HG03460 (cell line): ENCODE data around the gene SHF.
"Not testable (repeated sequence)": the region's sequence is repeated elsewhere in the genome, so short reads cannot be mapped to it uniquely, and the experiment has no call there.

Experiments
- ATAC-seq: cut with Tn5 transposase; IDR thresholded peaks from one replicate; pipeline ENCODE4 v1.9.1; 2021; ENCODE audit not compliant: unreplicated experiment

SHF gene

GRCh38 chr15:45148076-45149059 lies 39.4 kb downstream of the SHF start:
- no peak for ATAC-seq

DNA sequence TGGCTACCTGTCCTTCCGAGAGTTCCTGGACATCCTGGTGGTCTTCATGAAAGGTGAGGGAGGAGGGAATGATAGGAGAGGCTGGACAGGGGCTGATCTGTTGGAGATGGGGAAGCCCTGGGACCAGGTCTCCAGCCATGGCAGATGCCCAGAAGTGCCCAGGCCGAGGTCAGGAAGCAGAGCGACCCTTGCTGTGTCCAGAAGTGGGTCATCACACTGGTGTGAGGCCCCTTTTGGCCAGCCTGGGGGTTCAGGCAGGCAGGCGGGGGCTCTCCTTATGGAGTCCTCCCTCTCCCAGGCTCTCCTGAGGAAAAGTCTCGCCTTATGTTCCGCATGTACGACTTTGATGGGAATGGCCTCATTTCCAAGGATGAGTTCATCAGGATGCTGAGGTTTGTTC lies 40.2 kb downstream of the SHF start:
- ATAC-seq = no peak

DNA sequence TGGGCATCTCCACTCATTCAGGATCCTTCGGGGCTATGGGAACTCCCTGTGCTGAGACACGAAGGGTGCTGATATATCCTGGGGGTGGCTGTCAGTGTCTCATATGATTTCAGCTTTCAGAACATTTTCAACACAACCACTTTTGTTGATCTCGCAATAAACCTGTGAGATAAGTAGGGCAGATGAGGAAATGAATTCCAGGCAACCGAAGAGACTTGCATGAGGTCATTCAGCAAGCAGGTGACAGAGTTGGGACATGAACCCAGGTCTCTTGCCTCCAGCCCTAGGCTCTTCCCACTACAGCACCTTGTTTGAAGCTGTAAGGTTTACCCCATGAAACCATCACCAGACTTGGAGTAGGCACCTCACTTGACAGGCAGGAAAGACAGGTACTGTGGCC lies 41.4 kb downstream of the SHF start:
- no peak for ATAC-seq

DNA sequence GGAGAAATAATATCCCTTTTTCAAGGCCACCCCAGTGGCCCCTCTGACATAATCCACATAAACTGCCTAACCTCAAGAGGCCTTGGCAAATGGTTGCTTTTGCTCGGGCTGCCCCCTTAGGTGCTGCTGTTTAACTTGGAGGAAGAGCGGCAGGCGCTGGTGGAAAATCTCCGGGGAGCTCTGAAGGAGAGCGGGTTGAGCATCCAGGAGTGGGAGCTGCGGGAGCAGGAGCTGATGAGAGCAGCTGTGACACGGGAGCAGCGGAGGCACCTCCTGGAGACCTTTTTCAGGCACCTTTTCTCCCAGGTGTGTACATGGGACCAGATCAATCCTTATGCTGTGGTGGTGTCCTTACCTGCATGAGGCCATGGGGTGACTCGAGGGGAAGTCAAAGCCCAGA lies 43.0 kb downstream of the SHF start:
- no peak for ATAC-seq

- ATAC-seq = no peak
These were observed 43.8 kb downstream of the SHF start for GRCh38 chr15:45143946-45144345.

DNA sequence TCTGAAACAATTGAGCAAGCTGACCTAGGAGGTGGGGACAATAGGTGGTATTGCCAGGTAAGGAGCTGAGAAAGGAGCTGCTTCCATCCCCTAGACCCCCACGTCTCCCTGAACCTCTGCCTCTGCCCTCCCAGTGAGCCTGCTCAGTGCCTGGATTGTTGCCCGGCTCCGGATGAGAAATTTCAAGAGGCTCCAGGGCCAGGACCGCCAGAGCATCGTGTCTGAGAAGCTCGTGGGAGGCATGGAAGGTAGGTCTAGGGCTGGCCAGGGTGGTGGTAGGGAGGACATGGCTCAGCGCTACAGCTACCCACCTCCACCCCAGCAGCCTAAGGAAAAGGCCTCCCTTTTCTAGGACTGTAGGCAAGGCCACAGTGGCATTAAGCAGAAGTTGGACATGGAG lies 44.7 kb downstream of the SHF start:
- ATAC-seq = no peak

DNA sequence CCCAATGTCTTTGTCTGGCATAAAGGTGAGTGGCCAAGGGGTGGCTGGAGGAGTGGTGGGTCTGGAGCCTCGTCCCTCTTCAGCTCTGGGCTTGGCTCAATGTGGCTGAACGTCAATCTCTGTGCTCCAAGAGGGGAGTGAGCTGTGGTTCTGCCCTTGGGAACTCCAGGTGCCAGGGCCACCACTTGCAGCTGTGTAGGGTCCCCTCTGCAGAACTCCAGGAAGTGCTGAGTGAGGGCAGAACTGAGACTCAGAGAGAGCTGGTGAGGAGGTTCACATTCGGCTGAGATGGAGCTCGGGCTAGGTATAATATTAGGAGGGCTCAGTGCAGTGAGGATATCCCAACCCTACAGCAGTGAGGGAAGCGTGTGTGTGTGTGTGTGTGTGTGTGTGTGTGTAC lies 46.4 kb downstream of the SHF start:
- ATAC-seq = no peak

DNA sequence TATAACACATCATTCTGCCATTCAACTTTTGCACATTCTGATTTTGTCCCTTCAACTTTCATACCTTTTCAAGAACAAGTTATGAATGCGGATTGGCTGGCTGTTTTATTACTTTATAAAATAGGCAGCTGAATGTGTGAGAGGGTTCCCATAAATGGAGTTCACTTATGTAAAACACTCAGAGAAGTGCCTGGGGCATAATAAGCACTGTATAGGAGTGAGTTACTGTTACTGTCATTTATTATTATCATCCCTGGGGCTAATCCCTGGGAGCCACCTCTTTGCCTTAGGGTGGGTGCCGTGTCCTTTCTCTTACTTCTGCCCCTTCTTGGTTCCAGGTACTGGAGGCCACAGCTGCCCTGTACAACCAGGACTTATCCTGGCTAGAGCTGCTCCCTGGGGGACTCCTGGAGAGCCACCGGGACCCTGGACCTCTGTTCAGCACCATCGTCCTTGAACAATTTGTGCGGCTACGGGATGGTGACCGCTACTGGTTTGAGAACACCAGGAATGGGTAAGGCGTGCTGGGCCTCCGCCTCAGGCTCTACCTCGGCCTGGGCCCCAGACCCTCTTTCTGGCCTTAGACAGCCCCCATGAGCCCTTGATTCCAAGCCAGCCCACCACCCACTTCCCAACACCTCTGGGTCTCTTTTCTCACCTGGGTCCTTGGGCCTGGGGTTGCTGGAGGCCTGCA lies 47.1 kb downstream of the SHF start:
- ATAC-seq = no peak

DNA sequence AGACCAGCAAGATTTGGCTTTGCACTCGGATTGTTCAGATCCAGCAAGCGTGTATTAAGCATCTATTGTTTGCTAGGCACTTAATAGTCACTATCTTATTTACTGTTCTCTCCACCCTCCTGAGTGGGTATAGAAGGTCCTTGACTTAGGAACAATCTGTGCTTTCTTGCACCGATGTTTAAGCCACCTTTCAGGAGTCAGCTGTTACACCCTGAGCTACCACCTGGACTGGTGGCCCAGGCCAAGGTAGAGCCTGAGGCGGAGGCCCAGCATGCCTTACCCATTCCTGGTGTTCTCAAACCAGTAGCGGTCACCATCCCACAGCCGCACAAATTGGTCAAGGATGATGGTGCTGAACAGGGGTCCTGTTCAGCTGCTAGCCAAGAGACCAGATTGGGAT lies 48.0 kb downstream of the SHF start:
- ATAC-seq = no peak

GRCh38 chr15:45138814-45139765 lies 48.7 kb downstream of the SHF start:
- no peak for ATAC-seq

DNA sequence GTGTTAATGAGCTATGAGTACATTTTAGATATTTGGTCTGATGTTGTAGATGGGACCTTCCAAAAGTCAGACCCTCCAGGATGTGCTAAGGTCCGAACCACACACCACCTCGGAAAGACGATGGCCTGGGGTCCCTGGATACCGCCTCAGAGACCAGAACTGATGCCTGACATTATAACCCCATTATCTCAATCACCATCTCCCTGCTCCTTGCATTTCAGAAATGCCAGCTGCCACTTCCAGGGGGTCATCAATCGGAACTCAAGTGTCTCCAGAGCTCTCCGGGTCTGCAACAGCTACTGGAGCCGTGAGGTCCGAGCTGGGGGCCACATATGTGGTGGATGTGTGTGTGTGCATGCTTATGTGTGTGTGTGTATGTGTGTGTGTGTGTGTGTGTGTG lies 50.1 kb downstream of the SHF start:
- no peak for ATAC-seq

- ATAC-seq = no peak
These were observed 51.4 kb downstream of the SHF start for GRCh38 chr15:45136378-45136764.

- ATAC-seq = not testable (repeated sequence)
These were observed 51.9 kb downstream of the SHF start for GRCh38 chr15:45135705-45136377.

- ATAC-seq = no peak
These were observed 52.8 kb downstream of the SHF start for GRCh38 chr15:45134682-45135604.

- no peak for ATAC-seq
These were observed 53.7 kb downstream of the SHF start for GRCh38 chr15:45134046-45134445.

GRCh38 chr15:45133561-45133920 lies 54.2 kb downstream of the SHF start:
- ATAC-seq = no peak

DNA sequence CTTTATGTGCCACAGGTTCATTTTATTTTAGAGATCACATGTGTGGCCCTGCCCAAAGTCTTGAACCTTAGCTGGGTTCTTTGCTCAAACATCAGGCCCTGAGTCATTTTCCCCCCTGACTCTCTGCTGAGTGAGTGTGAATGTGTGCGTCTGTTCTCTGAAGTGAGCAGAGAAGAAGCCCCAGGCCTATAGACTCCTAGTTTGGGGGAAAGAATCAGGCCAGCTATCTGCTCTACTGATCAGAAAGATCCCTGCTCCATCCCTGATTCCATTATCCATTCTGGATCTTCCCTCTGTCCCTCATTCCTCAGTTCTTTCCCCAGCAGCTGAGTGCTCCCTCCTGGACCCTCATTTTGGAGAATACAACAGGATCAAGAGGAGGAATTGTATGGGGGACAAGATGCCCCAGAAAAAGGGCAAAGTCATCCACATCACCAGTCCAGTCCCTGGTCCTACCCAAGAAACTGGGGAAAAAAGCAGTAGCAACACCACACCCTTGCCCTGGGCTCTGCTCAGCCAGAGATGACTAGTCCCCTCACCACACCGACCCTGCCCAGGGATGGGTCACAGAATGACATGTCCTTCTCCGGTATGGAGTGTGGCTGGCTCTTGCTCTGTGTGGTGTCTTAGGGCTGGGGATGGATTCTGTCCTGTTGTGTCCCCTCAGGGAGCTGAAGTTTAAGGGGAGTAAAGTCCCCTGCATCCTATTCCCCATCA lies 54.8 kb downstream of the SHF start:
- no peak for ATAC-seq

GRCh38 chr15:45131510-45131909 lies 56.3 kb downstream of the SHF start:
- no peak for ATAC-seq
